ENCODE results near the gene APPL1. TPM values are rescaled to one million over a fixed set of nuclear protein-coding genes. Genes with fewer than 3 reads are reported as not detected.

APPL1 gene
- total RNA-seq, 2 experiments from 2014 or later: 21.3 to 22.9 TPM

GRCh38 chr3:57199895-57200297 is 27.6 kb upstream of the APPL1 start, which contains the start of gene HESX1:
Gene HESX1, minus strand, starts transcription at chr3:57199978. Its CDS starts 60 bp downstream, at chr3:57199918.
- no peaks in the 10 kb centered on the region for H3K36me3 Mint-ChIP-seq (ENCODE audit: low read depth)
- Histone ChIP-seq H3K36me3 (ENCODE audit: insufficient read depth, low read length) (no peaks in the 10 kb centered on the region), H3K27me3 (ENCODE audit: control insufficient read depth in 1 of 2, insufficient read depth in 2 of 2, low read length in 2 of 2) (no peaks in the 10 kb centered on the region), H3K9me3 (ENCODE audit: control insufficient read depth in 1 of 2, insufficient read depth in 1 of 2, low read length in 2 of 2) (peaks cover 0 to 5% of the 10 kb centered on the region in 2 experiments), H3K27ac (ENCODE audit: low read depth in 1 of 2, low read length in 2 of 2) (no peak within 1 kb of the TSS), H3K4me1 (ENCODE audit: insufficient read depth, low read length) (no peaks in the 10 kb centered on the region), H3K4me3 (ENCODE audit: low read length) (no peak within 1 kb of the TSS)
- DNase-seq (no peak), ATAC-seq (ENCODE audit: poor library complexity) (no peak)
- POLR2A ChIA-PET: no interaction called here
- no peaks in the 10 kb centered on the region for H3K9me3 Mint-ChIP-seq
- H3K27ac Mint-ChIP-seq: no peak within 1 kb of the TSS
- peaks cover 10% of the 10 kb centered on the region for H3K27me3 Mint-ChIP-seq
- CTCF ChIA-PET: no interaction called here
- no peak for TF ChIP-seq CTCF (IDR thresholded peaks at IDR 0.05)
- H3K4me1 Mint-ChIP-seq (ENCODE audit: low read depth): no peaks in the 10 kb centered on the region
- no peak within 1 kb of the TSS for H3K4me3 Mint-ChIP-seq
- intact Hi-C loops (cut with DNase I, micrococcal nuclease): no loop called here

DNA sequence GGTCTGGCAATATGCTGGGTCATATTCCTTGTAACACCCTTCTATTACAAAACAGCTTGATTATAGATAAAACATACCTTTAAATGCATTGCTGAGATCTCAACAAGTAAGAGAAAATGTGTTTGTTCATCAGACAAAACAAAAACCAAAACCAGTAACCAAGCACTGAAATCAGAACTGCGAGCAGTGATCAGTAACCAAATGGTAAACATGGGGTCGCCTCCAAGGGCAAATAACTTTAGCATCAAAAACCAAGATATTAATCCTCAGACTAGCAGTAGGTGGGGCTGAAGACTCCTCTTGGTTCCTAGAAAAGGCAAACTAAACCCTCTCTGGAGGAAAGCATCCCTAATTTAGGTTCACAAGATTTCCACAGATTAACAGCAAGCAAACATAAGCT is 21.1 kb upstream of the APPL1 start:
- Histone ChIP-seq H3K4me3 (ENCODE audit: low read length) (no peak overlapping the region), H3K27me3 (ENCODE audit: control insufficient read depth in 1 of 2, insufficient read depth in 2 of 2, low read length in 2 of 2) (no peaks in the 10 kb centered on the region), H3K27ac (ENCODE audit: low read depth in 1 of 2, low read length in 2 of 2) (no peak overlapping the region), H3K4me1 (ENCODE audit: insufficient read depth, low read length) (no peaks in the 10 kb centered on the region), H3K9me3 (ENCODE audit: control insufficient read depth in 1 of 2, insufficient read depth in 1 of 2, low read length in 2 of 2) (no peaks in the 10 kb centered on the region), H3K36me3 (ENCODE audit: insufficient read depth, low read length) (no peaks in the 10 kb centered on the region)
- H3K27ac Mint-ChIP-seq: no peak overlapping the region
- POLR2A ChIA-PET: no interaction called here
- TF ChIP-seq CTCF (IDR thresholded peaks at IDR 0.05): no peak
- DNase-seq (no peak), ATAC-seq (ENCODE audit: poor library complexity) (no peak)
- intact Hi-C loops (cut with DNase I, micrococcal nuclease): no loop called here
- no peaks in the 10 kb centered on the region for H3K9me3 Mint-ChIP-seq
- CTCF ChIA-PET: no interaction called here
- H3K27me3 Mint-ChIP-seq: no peaks in the 10 kb centered on the region
- H3K36me3 Mint-ChIP-seq (ENCODE audit: low read depth): no peaks in the 10 kb centered on the region
- H3K4me1 Mint-ChIP-seq (ENCODE audit: low read depth): no peaks in the 10 kb centered on the region
- H3K4me3 Mint-ChIP-seq: no peak overlapping the region

DNA sequence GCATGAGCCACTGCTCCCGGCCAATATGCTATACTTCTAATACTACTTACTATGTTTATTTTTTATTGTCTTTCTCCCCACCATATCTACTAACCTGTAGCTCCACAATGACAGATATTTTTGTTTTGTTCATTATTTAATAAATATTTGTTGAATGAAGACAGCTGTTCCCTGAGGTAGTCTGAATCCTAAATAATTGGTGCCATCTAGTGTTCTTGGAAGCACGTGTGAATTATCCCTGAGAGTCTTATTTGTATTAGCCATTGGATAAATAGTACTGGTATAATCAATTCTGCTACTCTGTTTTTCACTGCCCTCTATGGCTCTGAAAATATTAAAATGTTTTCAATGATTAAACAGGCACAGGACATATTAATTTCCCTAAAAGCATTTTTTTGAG is 5.6 kb upstream of the APPL1 start:
- Histone ChIP-seq H3K4me1 (ENCODE audit: insufficient read depth, low read length) (no peaks in the 10 kb centered on the region), H3K9me3 (ENCODE audit: control insufficient read depth in 1 of 2, insufficient read depth in 1 of 2, low read length in 2 of 2) (no peaks in the 10 kb centered on the region), H3K27ac (ENCODE audit: low read depth in 1 of 2, low read length in 2 of 2) (no peak overlapping the region), H3K36me3 (ENCODE audit: insufficient read depth, low read length) (no peaks in the 10 kb centered on the region), H3K4me3 (ENCODE audit: low read length) (no peak overlapping the region), H3K27me3 (ENCODE audit: control insufficient read depth in 1 of 2, insufficient read depth in 2 of 2, low read length in 2 of 2) (no peaks in the 10 kb centered on the region)
- intact Hi-C loops (cut with DNase I, micrococcal nuclease): loop anchor here (10.0 kb wide), 2 partner anchors 473 to 1273 kb away; partner anchors contain the start of genes DENND6A (in 1 of the 2) and KCTD6 (in 1 of the 2)
- TF ChIP-seq CTCF (IDR thresholded peaks at IDR 0.05): no peak
- Mint-ChIP-seq H3K27me3 (no peaks in the 10 kb centered on the region), H3K4me3 (no peak overlapping the region), H3K27ac (no peak overlapping the region), H3K4me1 (ENCODE audit: low read depth) (peaks cover 1% of the 10 kb centered on the region), H3K9me3 (no peaks in the 10 kb centered on the region), H3K36me3 (ENCODE audit: low read depth) (no peaks in the 10 kb centered on the region)
- POLR2A ChIA-PET: no interaction called here
- CTCF ChIA-PET: no interaction called here
- no peak for ATAC-seq (ENCODE audit: poor library complexity)
- no peak for DNase-seq

All from CD4-positive, alpha-beta T cell (primary cell).